ENCODE data around the gene EVA1B.
A peak's percentile ranks its signal among the peaks of the same experiment; 100 is the strongest.

Gene EVA1B

GRCh38 chr1:36321119-36321951 is 2.1 kb downstream of the EVA1B start:
- H3K27me3 ChIP-seq (ENCODE audit: control insufficient read depth in 5 of 5, insufficient read depth in 4 of 5, low read length in 5 of 5) = no peaks in the 10 kb centered on the region
- H3K9me3 ChIP-seq (ENCODE audit: control insufficient read depth in 5 of 5, low read length in 5 of 5) = no peaks in the 10 kb centered on the region
- peak overlapping the region; percentile 24 to 77 (median 61) for H3K4me3 ChIP-seq (ENCODE audit: low read depth in 1 of 5, low read length in 5 of 5)
- peak overlapping the region in 4 of 5 donors; percentile 8 to 58 (median 48) for H3K9ac ChIP-seq (ENCODE audit: low read length in 5 of 5)
- H3K36me3 ChIP-seq (ENCODE audit: control insufficient read depth in 5 of 5, insufficient read depth in 5 of 5, low read length in 5 of 5) = peaks cover 0 to 3% (median 0%) of the 10 kb centered on the region in 5 donors
- H3K27ac ChIP-seq (ENCODE audit: low read depth, low read length) = no peak overlapping the region
- peaks cover 2 to 42% (median 37%) of the 10 kb centered on the region in 5 donors for H3K4me1 ChIP-seq (ENCODE audit: control insufficient read depth in 5 of 5, insufficient read depth in 5 of 5, low read length in 5 of 5)

- Histone ChIP-seq H3K4me1 (ENCODE audit: control insufficient read depth in 5 of 5, insufficient read depth in 5 of 5, low read length in 5 of 5) (peaks cover 2 to 42% (median 37%) of the 10 kb centered on the region in 5 donors), H3K4me3 (ENCODE audit: low read depth in 1 of 5, low read length in 5 of 5) (peak overlapping the region; percentile 24 to 77 (median 42)), H3K27ac (ENCODE audit: low read depth, low read length) (no peak overlapping the region), H3K9me3 (ENCODE audit: control insufficient read depth in 5 of 5, low read length in 5 of 5) (no peaks in the 10 kb centered on the region), H3K36me3 (ENCODE audit: control insufficient read depth in 5 of 5, insufficient read depth in 5 of 5, low read length in 5 of 5) (peaks cover 0 to 3% (median 0%) of the 10 kb centered on the region in 5 donors), H3K27me3 (ENCODE audit: control insufficient read depth in 5 of 5, insufficient read depth in 4 of 5, low read length in 5 of 5) (no peaks in the 10 kb centered on the region), H3K9ac (ENCODE audit: low read length in 5 of 5) (peak overlapping the region in 3 of 5 donors; percentile 43 to 58 (median 52))
These were observed 2.7 kb downstream of the EVA1B start for GRCh38 chr1:36320767-36321118.

GRCh38 chr1:36320291-36320761 is 3.1 kb downstream of the EVA1B start:
- H3K4me1 ChIP-seq (ENCODE audit: control insufficient read depth in 5 of 5, insufficient read depth in 5 of 5, low read length in 5 of 5) = peaks cover 2 to 42% (median 37%) of the 10 kb centered on the region in 5 donors
- H3K27me3 ChIP-seq (ENCODE audit: control insufficient read depth in 5 of 5, insufficient read depth in 4 of 5, low read length in 5 of 5) = no peaks in the 10 kb centered on the region
- H3K36me3 ChIP-seq (ENCODE audit: control insufficient read depth in 5 of 5, insufficient read depth in 5 of 5, low read length in 5 of 5) = peaks cover 0 to 3% (median 0%) of the 10 kb centered on the region in 5 donors
- no peak overlapping the region for H3K27ac ChIP-seq (ENCODE audit: low read depth, low read length)
- peak overlapping the region in 2 of 5 donors; percentile 43 to 52 for H3K9ac ChIP-seq (ENCODE audit: low read length in 5 of 5)
- H3K9me3 ChIP-seq (ENCODE audit: control insufficient read depth in 5 of 5, low read length in 5 of 5) = no peaks in the 10 kb centered on the region
- H3K4me3 ChIP-seq (ENCODE audit: low read depth in 1 of 5, low read length in 5 of 5) = peak overlapping the region; percentile 24 to 77 (median 42)

GRCh38 chr1:36309397-36309796 is 14.0 kb downstream of the EVA1B start:
- Histone ChIP-seq H3K27me3 (ENCODE audit: control insufficient read depth in 5 of 5, insufficient read depth in 4 of 5, low read length in 5 of 5) (no peaks in the 10 kb centered on the region), H3K4me1 (ENCODE audit: control insufficient read depth in 5 of 5, insufficient read depth in 5 of 5, low read length in 5 of 5) (peaks cover 2 to 22% (median 16%) of the 10 kb centered on the region in 5 donors), H3K4me3 (ENCODE audit: low read depth in 1 of 5, low read length in 5 of 5) (no peak overlapping the region), H3K27ac (ENCODE audit: low read depth, low read length) (no peak overlapping the region), H3K9me3 (ENCODE audit: control insufficient read depth in 5 of 5, low read length in 5 of 5) (no peaks in the 10 kb centered on the region), H3K9ac (ENCODE audit: low read length in 5 of 5) (no peak overlapping the region), H3K36me3 (ENCODE audit: control insufficient read depth in 5 of 5, insufficient read depth in 5 of 5, low read length in 5 of 5) (peaks cover 0 to 8% (median 2%) of the 10 kb centered on the region in 5 donors)

GRCh38 chr1:36307601-36308330 is 15.7 kb downstream of the EVA1B start:
- Histone ChIP-seq H3K36me3 (ENCODE audit: control insufficient read depth in 5 of 5, insufficient read depth in 5 of 5, low read length in 5 of 5) (peaks cover 0 to 21% (median 16%) of the 10 kb centered on the region in 5 donors), H3K4me3 (ENCODE audit: low read depth in 1 of 5, low read length in 5 of 5) (peak overlapping the region in 3 of 5 donors; percentile 73 to 75 (median 74)), H3K27me3 (ENCODE audit: control insufficient read depth in 5 of 5, insufficient read depth in 4 of 5, low read length in 5 of 5) (no peaks in the 10 kb centered on the region), H3K9ac (ENCODE audit: low read length in 5 of 5) (peak overlapping the region in 1 of 5 donors; percentile 54), H3K9me3 (ENCODE audit: control insufficient read depth in 5 of 5, low read length in 5 of 5) (no peaks in the 10 kb centered on the region), H3K4me1 (ENCODE audit: control insufficient read depth in 5 of 5, insufficient read depth in 5 of 5, low read length in 5 of 5) (peaks cover 2 to 22% (median 16%) of the 10 kb centered on the region in 5 donors), H3K27ac (ENCODE audit: low read depth, low read length) (no peak overlapping the region)

- Histone ChIP-seq H3K4me1 (ENCODE audit: control insufficient read depth in 5 of 5, insufficient read depth in 5 of 5, low read length in 5 of 5) (peaks cover 2 to 22% (median 16%) of the 10 kb centered on the region in 5 donors), H3K9ac (ENCODE audit: low read length in 5 of 5) (peak overlapping the region in 4 of 5 donors; percentile 54 to 73 (median 56)), H3K4me3 (ENCODE audit: low read depth in 1 of 5, low read length in 5 of 5) (peak overlapping the region; percentile 68 to 75 (median 73)), H3K27me3 (ENCODE audit: control insufficient read depth in 5 of 5, insufficient read depth in 4 of 5, low read length in 5 of 5) (no peaks in the 10 kb centered on the region), H3K36me3 (ENCODE audit: control insufficient read depth in 5 of 5, insufficient read depth in 5 of 5, low read length in 5 of 5) (peaks cover 0 to 29% (median 24%) of the 10 kb centered on the region in 5 donors), H3K27ac (ENCODE audit: low read depth, low read length) (peak overlapping the region; percentile 40), H3K9me3 (ENCODE audit: control insufficient read depth in 5 of 5, low read length in 5 of 5) (no peaks in the 10 kb centered on the region)
These were observed 16.5 kb downstream of the EVA1B start for GRCh38 chr1:36306902-36307456.

GRCh38 chr1:36306210-36306901 is 17.1 kb downstream of the EVA1B start, which contains the start of gene SH3D21:
Gene SH3D21 (plus strand): TSS chr1:36306368. CDS start chr1:36306421, 53 bp downstream.
- H3K36me3 ChIP-seq (ENCODE audit: control insufficient read depth in 5 of 5, insufficient read depth in 5 of 5, low read length in 5 of 5) = peaks cover 4 to 35% (median 30%) of the 10 kb centered on the region in 5 donors
- H3K9me3 ChIP-seq (ENCODE audit: control insufficient read depth in 5 of 5, low read length in 5 of 5) = no peaks in the 10 kb centered on the region
- peaks cover 2 to 27% (median 16%) of the 10 kb centered on the region in 5 donors for H3K4me1 ChIP-seq (ENCODE audit: control insufficient read depth in 5 of 5, insufficient read depth in 5 of 5, low read length in 5 of 5)
- H3K27me3 ChIP-seq (ENCODE audit: control insufficient read depth in 5 of 5, insufficient read depth in 4 of 5, low read length in 5 of 5) = no peaks in the 10 kb centered on the region
- peak within 1 kb of the TSS; percentile 40 for H3K27ac ChIP-seq (ENCODE audit: low read depth, low read length)
- peak within 1 kb of the TSS; percentile 68 to 75 (median 73) for H3K4me3 ChIP-seq (ENCODE audit: low read depth in 1 of 5, low read length in 5 of 5)
- H3K9ac ChIP-seq (ENCODE audit: low read length in 5 of 5) = peak within 1 kb of the TSS in 4 of 5 donors; percentile 54 to 73 (median 56)

GRCh38 chr1:36305915-36306209 is 17.6 kb downstream of the EVA1B start:
- Histone ChIP-seq H3K36me3 (ENCODE audit: control insufficient read depth in 5 of 5, insufficient read depth in 5 of 5, low read length in 5 of 5) (peaks cover 9 to 40% (median 35%) of the 10 kb centered on the region in 5 donors), H3K4me3 (ENCODE audit: low read depth in 1 of 5, low read length in 5 of 5) (peak overlapping the region in 2 of 5 donors; percentile 68 to 75), H3K27me3 (ENCODE audit: control insufficient read depth in 5 of 5, insufficient read depth in 4 of 5, low read length in 5 of 5) (no peaks in the 10 kb centered on the region), H3K9ac (ENCODE audit: low read length in 5 of 5) (peak overlapping the region in 2 of 5 donors; percentile 43 to 73), H3K4me1 (ENCODE audit: control insufficient read depth in 5 of 5, insufficient read depth in 5 of 5, low read length in 5 of 5) (peaks cover 2 to 31% (median 16%) of the 10 kb centered on the region in 5 donors), H3K27ac (ENCODE audit: low read depth, low read length) (peak overlapping the region; percentile 40), H3K9me3 (ENCODE audit: control insufficient read depth in 5 of 5, low read length in 5 of 5) (no peaks in the 10 kb centered on the region)

Measured in subcutaneous abdominal adipose tissue (tissue), 5 donors.